ENCODE data around the gene MS4A1.
"Not testable (repeated sequence)": the region's sequence is repeated elsewhere in the genome, so short reads cannot be mapped to it uniquely, and the experiment has no call there.

Gene MS4A1

GRCh38 chr11:60504219-60504905 is 48.7 kb downstream of the MS4A1 start:
- DNase-seq (ENCODE audit: low spot score), result no peak

GRCh38 chr11:60509609-60510008 is 54.0 kb downstream of the MS4A1 start:
- DNase-seq (ENCODE audit: low spot score), result not testable (repeated sequence)

GRCh38 chr11:60510209-60510608 is 54.6 kb downstream of the MS4A1 start:
- DNase-seq (ENCODE audit: low spot score), result not testable (repeated sequence)

- no peak for DNase-seq (ENCODE audit: low spot score)
Measured at GRCh38 chr11:60511393-60511792, 55.7 kb downstream of the MS4A1 start.

GRCh38 chr11:60512651-60513225 is 57.1 kb downstream of the MS4A1 start:
- DNase-seq (ENCODE audit: low spot score), result no peak

- DNase-seq (ENCODE audit: low spot score), result no peak
Measured at GRCh38 chr11:60513496-60514460, 58.1 kb downstream of the MS4A1 start.

- no peak for DNase-seq (ENCODE audit: low spot score)
Measured at GRCh38 chr11:60515144-60515855, 59.7 kb downstream of the MS4A1 start, which contains the start of gene MS4A13. MS4A13 (plus strand) TSS chr11:60515392; CDS start chr11:60518084, 2,692 bp downstream.

Measured in putamen (tissue), 1 donor.